Osteocyte (in vitro differentiated cells): ENCODE measurements around the gene FAM219B. TPM values are rescaled to one million over a fixed set of nuclear protein-coding genes. Genes with fewer than 3 reads are reported as not detected.
"Not testable (repeated sequence)": the region's sequence is repeated elsewhere in the genome, so short reads cannot be mapped to it uniquely, and the experiment has no call there.

Experiments used
- DNase-seq: peaks from one replicate; pipeline ENCODE4 v3.0.0; 2021; ENCODE audit warnings: mixed read lengths; ENCODE audit not compliant: unreplicated experiment; ENCODE audit errors: extremely low spot score
- H3K27ac Mint-ChIP-seq: one replicate; pipeline ENCODE4 v1.8.0; 2021; ENCODE audit warnings: mild to moderate bottlenecking, mixed read lengths; ENCODE audit not compliant: unreplicated experiment
- H3K27me3 Mint-ChIP-seq: one replicate; pipeline ENCODE4 v1.8.0; 2021; ENCODE audit warnings: mixed read lengths; ENCODE audit not compliant: unreplicated experiment
- H3K36me3 Mint-ChIP-seq: one replicate; pipeline ENCODE4 v1.8.0; 2021; ENCODE audit warnings: mixed read lengths; ENCODE audit not compliant: unreplicated experiment
- H3K4me1 Mint-ChIP-seq: one replicate; pipeline ENCODE4 v1.8.0; 2021; ENCODE audit warnings: mixed read lengths; ENCODE audit not compliant: unreplicated experiment
- H3K4me3 Mint-ChIP-seq: one replicate; pipeline ENCODE4 v1.8.0; 2021; ENCODE audit warnings: mild to moderate bottlenecking, moderate library complexity, mixed read lengths; ENCODE audit not compliant: unreplicated experiment
- H3K9me3 Mint-ChIP-seq: one replicate; pipeline ENCODE4 v1.8.0; 2021; ENCODE audit warnings: mixed read lengths; ENCODE audit not compliant: unreplicated experiment
- total RNA-seq: library from RNA; stranded (reverse); gene quantifications from 2 replicates; pipeline ENCODE4 v1.2.1, GENCODE V29; 2021
- TF ChIP-seq, protein P1 (sequence below): fragments of 200-600 bp; sonication (generic); IDR thresholded peaks from 2 replicates; pipeline ENCODE4 v1.5.0; 2021; ENCODE audit warnings: antibody characterized with exemption, mild to moderate bottlenecking, moderate library complexity

FAM219B gene
- total RNA-seq, 1 donor from 2014 or later, result 70.4 TPM

DNA sequence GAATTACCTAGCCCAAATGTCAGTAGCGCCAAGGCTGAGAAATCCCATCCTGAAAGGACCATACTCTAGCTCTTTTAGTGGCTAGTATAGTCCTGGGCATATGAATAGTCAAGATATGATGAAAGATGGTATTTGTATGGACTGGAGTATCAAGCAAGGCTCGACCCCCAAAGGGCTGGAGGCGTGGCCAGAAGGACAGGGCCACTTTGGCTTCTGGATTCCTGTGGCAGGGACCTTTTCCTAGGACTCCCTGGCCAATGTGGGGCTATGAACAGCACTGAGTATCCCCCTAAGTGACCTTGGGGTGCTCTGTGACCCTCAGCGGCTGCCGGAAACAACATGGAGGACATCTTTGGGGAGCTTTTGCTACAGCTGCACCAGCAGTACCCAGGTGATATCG, 10.8 kb downstream of the FAM219B start:
- TF ChIP-seq, protein P1, sequence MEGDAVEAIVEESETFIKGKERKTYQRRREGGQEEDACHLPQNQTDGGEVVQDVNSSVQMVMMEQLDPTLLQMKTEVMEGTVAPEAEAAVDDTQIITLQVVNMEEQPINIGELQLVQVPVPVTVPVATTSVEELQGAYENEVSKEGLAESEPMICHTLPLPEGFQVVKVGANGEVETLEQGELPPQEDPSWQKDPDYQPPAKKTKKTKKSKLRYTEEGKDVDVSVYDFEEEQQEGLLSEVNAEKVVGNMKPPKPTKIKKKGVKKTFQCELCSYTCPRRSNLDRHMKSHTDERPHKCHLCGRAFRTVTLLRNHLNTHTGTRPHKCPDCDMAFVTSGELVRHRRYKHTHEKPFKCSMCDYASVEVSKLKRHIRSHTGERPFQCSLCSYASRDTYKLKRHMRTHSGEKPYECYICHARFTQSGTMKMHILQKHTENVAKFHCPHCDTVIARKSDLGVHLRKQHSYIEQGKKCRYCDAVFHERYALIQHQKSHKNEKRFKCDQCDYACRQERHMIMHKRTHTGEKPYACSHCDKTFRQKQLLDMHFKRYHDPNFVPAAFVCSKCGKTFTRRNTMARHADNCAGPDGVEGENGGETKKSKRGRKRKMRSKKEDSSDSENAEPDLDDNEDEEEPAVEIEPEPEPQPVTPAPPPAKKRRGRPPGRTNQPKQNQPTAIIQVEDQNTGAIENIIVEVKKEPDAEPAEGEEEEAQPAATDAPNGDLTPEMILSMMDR, result no peak
- Mint-ChIP-seq H3K4me1 (peaks cover 7% of the 10 kb centered on the region), H3K27ac (no peak overlapping the region), H3K36me3 (peaks cover 24% of the 10 kb centered on the region), H3K9me3 (no peaks in the 10 kb centered on the region), H3K4me3 (no peak overlapping the region), H3K27me3 (no peaks in the 10 kb centered on the region)
- no peak for DNase-seq

DNA sequence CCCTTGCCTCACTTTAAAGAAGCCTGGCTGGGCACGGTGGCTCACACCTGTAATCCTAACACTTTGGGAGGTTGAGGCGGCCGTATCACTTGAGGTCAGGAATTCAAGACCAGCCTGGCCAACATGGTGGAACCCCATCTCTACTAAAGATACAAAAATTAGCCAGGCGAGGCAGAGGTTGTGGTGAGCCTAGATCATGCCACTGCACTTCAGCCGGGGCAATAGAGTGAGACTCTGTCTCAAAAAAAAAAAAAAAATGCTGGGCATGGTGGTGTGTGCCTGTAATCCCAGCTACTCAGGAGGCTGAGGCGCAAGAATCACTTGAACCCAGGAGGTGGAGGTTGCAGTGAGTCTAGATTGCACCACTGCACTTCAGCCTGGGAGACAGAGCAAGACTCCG, 12.3 kb downstream of the FAM219B start:
- not testable (repeated sequence) for H3K4me3 Mint-ChIP-seq, H3K27ac Mint-ChIP-seq, DNase-seq, H3K27me3 Mint-ChIP-seq, H3K9me3 Mint-ChIP-seq
- peaks cover 16% of the 10 kb centered on the region for H3K36me3 Mint-ChIP-seq
- peaks cover 20% of the 10 kb centered on the region for H3K4me1 Mint-ChIP-seq

DNA sequence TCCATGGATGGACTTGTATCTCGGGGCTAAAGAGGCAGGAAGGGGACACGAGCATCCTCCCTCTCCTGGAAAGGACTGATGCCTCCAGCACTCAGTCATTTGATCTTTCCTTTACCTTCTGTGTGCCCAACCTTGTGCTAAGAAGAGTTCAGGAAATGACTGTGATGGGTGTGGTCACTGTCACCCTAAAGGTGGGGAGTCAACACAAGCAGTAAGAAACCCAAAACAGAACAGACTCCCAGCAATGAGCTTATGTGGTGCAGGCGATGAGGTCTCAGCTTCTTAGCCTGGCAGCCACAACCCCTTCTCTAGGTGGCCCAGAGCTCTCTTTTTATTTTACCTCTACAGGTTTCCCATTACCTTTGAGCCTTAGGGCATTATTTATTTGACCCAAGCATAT, 13.0 kb downstream of the FAM219B start:
- Mint-ChIP-seq H3K9me3 (no peaks in the 10 kb centered on the region), H3K36me3 (peaks cover 14% of the 10 kb centered on the region), H3K4me3 (no peak overlapping the region), H3K27ac (no peak overlapping the region), H3K4me1 (peaks cover 22% of the 10 kb centered on the region), H3K27me3 (no peaks in the 10 kb centered on the region)
- DNase-seq, result no peak
- TF ChIP-seq, protein P1, result no peak

DNA sequence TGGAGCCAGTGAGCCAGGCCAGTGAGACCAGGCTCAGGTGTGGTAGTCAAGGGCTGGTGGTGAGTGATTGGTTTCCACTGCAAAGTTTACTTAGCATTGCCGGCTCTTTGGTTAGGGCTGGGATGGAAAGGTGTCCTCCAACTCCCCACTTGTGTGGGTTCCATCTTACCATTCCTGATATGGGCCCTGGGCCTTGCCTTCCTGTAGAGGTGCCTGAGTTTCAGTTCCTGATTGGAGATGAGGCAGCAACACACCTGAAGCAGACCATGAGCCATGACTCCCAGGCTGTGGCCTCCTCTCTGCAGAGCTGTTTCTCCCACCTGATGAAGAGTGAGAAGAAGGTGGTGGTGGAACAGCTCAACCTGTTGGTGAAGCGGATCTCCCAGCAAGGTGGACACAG, 13.7 kb downstream of the FAM219B start:
- no peaks in the 10 kb centered on the region for H3K9me3 Mint-ChIP-seq
- no peak overlapping the region for H3K27ac Mint-ChIP-seq
- TF ChIP-seq, protein P1, result no peak
- H3K27me3 Mint-ChIP-seq, result no peaks in the 10 kb centered on the region
- peaks cover 14% of the 10 kb centered on the region for H3K36me3 Mint-ChIP-seq
- H3K4me3 Mint-ChIP-seq, result no peak overlapping the region
- no peak for DNase-seq
- peaks cover 22% of the 10 kb centered on the region for H3K4me1 Mint-ChIP-seq

DNA sequence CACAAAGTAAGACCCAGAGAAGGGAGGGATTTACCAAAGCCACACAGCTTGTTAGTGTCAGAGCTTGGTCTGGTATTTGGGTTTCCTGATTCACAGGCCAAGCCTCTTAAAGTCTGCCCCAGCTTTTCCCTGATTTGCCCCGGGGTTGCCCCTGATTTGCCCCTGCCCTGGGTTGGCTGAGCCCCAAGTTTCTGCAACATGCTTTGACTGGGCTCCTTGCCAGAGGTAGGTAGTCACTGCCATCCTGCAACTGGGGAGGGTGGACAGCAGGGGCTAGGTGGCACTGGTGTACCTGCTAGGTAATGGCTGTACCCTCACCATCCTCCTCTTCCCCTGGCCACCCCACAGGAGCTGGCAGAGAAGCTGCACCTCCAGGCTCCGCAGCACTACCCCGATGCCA, 14.3 kb downstream of the FAM219B start:
- TF ChIP-seq, protein P1, result no peak
- no peaks in the 10 kb centered on the region for H3K27me3 Mint-ChIP-seq
- H3K4me3 Mint-ChIP-seq, result no peak overlapping the region
- DNase-seq, result no peak
- no peak overlapping the region for H3K27ac Mint-ChIP-seq
- H3K9me3 Mint-ChIP-seq, result no peaks in the 10 kb centered on the region
- H3K36me3 Mint-ChIP-seq, result peaks cover 14% of the 10 kb centered on the region
- peaks cover 22% of the 10 kb centered on the region for H3K4me1 Mint-ChIP-seq

DNA sequence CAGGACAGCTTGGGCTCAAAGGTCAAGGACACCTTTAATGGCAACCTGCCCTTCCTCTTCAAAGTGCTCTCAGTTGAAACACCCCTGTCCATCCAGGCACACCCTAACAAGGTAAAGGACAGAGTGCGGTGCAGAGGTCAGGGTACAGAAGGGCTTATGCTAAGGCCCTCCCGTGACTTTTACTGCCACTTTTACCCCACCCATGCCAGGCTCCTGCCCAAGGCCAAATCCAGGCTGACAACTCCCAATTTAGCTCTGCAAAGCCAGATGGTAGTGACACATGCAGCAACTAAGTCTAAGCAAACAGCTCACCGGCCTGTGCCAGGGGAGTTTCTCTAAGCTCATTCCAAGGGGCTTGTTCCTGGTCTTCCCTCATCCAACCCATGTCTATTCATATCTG, 15.2 kb downstream of the FAM219B start:
- DNase-seq, result no peak
- H3K27me3 Mint-ChIP-seq, result no peaks in the 10 kb centered on the region
- H3K9me3 Mint-ChIP-seq, result no peaks in the 10 kb centered on the region
- TF ChIP-seq, protein P1, result no peak
- peaks cover 14% of the 10 kb centered on the region for H3K36me3 Mint-ChIP-seq
- no peak overlapping the region for H3K4me3 Mint-ChIP-seq
- H3K4me1 Mint-ChIP-seq, result peaks cover 22% of the 10 kb centered on the region
- H3K27ac Mint-ChIP-seq, result no peak overlapping the region
